Effector memory CD4-positive, alpha-beta T cell (primary cell): ENCODE results near the gene WSCD1.

Experiments
- DNase-seq, 3 donors: peaks; one replicate each; pipeline ENCODE4 v3.0.0-alpha.2; 2020
- H3K27ac ChIP-seq: 2 replicates; pipeline ENCODE4 v1.7.0; 2013; ENCODE audit warnings: mild to moderate bottlenecking, low read length, moderate library complexity; ENCODE audit not compliant: insufficient read depth, poor library complexity, severe bottlenecking
- H3K27me3 ChIP-seq: replicated peaks from 2 replicates; pipeline ENCODE4 v1.7.0; 2013; ENCODE audit warnings: mild to moderate bottlenecking, low read length; ENCODE audit not compliant: insufficient read depth, control insufficient read depth, poor library complexity, severe bottlenecking
- H3K36me3 ChIP-seq: 2 replicates; pipeline ENCODE4 v1.7.0; 2013; ENCODE audit warnings: mild to moderate bottlenecking, low read length, moderate library complexity; ENCODE audit not compliant: control insufficient read depth, insufficient read depth
- H3K4me1 ChIP-seq: 2 replicates; pipeline ENCODE4 v1.7.0; 2013; ENCODE audit warnings: low read length, mild to moderate bottlenecking; ENCODE audit not compliant: control insufficient read depth, insufficient read depth, poor library complexity, severe bottlenecking
- H3K4me3 ChIP-seq: 2 replicates; pipeline ENCODE4 v1.7.0; 2013; ENCODE audit warnings: low read length, low read depth, mild to moderate bottlenecking; ENCODE audit not compliant: insufficient read depth, poor library complexity, severe bottlenecking
- H3K9me3 ChIP-seq: 2 replicates; pipeline ENCODE4 v1.7.0; 2013; ENCODE audit warnings: mild to moderate bottlenecking, low read length, moderate library complexity; ENCODE audit not compliant: control insufficient read depth

WSCD1 gene

DNA sequence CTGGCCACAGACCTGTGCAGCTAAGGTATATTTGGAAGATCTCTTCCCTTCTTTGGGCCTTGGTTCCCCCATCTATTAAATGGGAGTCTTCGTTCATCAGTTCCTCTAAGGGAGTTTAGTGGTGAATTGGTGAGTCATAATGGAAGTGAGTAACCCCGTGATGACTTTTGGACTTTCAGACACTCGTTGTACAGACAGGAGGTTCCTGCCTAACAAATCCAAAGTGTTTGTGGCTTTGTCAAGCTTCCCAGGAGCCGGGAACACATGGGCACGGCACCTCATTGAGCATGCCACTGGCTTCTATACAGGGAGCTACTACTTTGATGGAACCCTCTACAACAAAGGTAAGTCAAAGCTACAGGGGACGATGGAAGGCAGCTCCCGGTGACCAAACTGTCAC is 40.4 kb downstream of the WSCD1 start:
- Histone ChIP-seq H3K36me3 (no peaks in the 10 kb centered on the region), H3K27me3 (no peaks in the 10 kb centered on the region), H3K4me3 (no peak overlapping the region), H3K4me1 (no peaks in the 10 kb centered on the region), H3K9me3 (no peaks in the 10 kb centered on the region), H3K27ac (no peak overlapping the region)
- DNase-seq: no peak

- Histone ChIP-seq H3K4me3 (no peak overlapping the region), H3K36me3 (no peaks in the 10 kb centered on the region), H3K27ac (no peak overlapping the region), H3K4me1 (no peaks in the 10 kb centered on the region), H3K27me3 (no peaks in the 10 kb centered on the region), H3K9me3 (no peaks in the 10 kb centered on the region)
- DNase-seq: no peak
Observed at GRCh38 chr17:6120351-6120750, 50.2 kb downstream of the WSCD1 start.

DNA sequence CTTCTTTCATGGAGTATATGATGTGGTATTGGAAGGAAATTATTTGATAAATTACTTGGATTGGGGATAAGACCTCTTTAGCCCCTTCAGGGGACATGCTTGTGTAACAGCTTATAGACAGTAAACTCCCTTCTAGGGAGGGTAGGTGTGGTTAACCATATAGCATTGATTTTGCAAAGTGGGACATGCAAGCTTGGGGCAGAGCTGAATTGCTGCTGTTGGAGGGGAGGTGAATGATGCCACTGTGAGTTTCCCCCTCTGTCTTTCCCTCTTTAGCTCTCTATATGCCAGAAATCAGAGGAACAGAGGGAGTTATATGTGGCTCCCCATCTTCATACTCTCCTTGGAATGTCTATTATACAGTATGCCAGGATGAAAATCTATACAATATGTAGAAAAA is 54.7 kb downstream of the WSCD1 start:
- Histone ChIP-seq H3K27me3 (no peaks in the 10 kb centered on the region), H3K4me3 (no peak overlapping the region), H3K4me1 (no peaks in the 10 kb centered on the region), H3K36me3 (no peaks in the 10 kb centered on the region), H3K9me3 (no peaks in the 10 kb centered on the region), H3K27ac (no peak overlapping the region)
- DNase-seq: no peak

GRCh38 chr17:6126768-6127167 is 56.6 kb downstream of the WSCD1 start:
- no peaks in the 10 kb centered on the region for H3K9me3 ChIP-seq
- no peak for DNase-seq
- H3K27ac ChIP-seq: no peak overlapping the region
- no peaks in the 10 kb centered on the region for H3K4me1 ChIP-seq
- no peaks in the 10 kb centered on the region for H3K36me3 ChIP-seq
- H3K4me3 ChIP-seq: no peak overlapping the region
- H3K27me3 ChIP-seq: no peaks in the 10 kb centered on the region

DNA sequence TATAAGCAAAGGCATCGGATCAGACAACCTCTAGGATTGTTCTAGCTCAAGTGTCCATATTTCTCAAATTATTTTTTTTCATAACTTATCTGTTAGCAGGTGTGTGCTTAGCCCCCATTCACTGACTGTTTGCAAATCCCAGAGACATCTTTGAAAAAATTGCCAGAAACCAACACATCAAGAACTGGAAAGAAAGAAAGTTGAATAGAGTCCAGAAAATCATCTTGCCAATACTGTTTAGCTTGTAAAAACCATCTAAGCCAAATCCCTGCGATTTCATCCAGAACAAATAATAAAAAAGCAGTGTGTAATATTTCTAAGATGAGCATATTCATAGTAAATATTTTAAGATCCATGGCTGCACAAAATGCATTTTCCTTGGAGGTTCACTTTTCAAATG is 64.5 kb downstream of the WSCD1 start:
- Histone ChIP-seq H3K27ac (no peak overlapping the region), H3K4me3 (no peak overlapping the region), H3K27me3 (no peaks in the 10 kb centered on the region), H3K9me3 (no peaks in the 10 kb centered on the region), H3K4me1 (no peaks in the 10 kb centered on the region), H3K36me3 (no peaks in the 10 kb centered on the region)
- no peak for DNase-seq

DNA sequence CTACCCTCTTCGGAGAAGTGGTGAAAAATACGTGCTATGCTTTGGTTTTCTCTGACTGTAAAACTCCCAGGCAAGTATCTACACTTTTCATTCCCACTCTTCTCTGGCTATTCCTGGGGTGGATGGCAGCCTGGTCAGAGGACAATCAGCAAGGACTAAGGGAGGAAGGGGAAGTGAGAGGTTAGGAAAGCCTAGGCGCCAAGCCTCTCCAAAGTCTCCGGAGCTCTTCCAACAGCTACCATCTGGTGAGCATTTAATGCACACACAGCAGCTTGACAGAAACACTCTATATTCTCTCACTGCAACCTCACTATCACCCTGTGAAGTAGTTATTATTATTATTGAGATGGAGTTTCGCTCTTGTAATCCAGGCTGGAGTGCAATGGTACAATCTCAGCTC is 65.1 kb downstream of the WSCD1 start:
- Histone ChIP-seq H3K9me3 (no peaks in the 10 kb centered on the region), H3K4me3 (no peak overlapping the region), H3K27me3 (no peaks in the 10 kb centered on the region), H3K4me1 (no peaks in the 10 kb centered on the region), H3K36me3 (no peaks in the 10 kb centered on the region), H3K27ac (no peak overlapping the region)
- no peak for DNase-seq

DNA sequence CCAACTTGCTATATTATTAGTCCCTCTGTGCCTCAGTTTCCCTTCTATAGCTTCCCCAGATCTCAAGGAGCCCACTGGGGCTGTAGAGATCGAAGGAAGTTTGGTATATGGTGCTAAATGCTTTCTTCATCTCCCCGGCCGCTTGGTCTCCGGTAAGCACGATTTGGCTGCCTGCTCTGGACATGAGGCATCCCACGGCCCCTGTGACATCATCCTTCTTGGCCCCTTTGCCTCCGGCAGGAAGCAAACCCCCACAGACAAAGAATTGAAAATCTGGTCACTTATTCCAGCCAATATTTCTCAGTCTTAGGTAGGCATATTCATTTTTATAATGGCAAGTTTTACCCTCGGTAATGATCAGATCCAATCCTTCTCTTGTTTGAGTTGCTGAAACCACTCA is 65.8 kb downstream of the WSCD1 start:
- H3K36me3 ChIP-seq: no peaks in the 10 kb centered on the region
- no peak overlapping the region for H3K27ac ChIP-seq
- no peaks in the 10 kb centered on the region for H3K27me3 ChIP-seq
- H3K9me3 ChIP-seq: no peaks in the 10 kb centered on the region
- DNase-seq: no peak
- no peak overlapping the region for H3K4me3 ChIP-seq
- no peaks in the 10 kb centered on the region for H3K4me1 ChIP-seq

GRCh38 chr17:6137716-6138502 is 67.7 kb downstream of the WSCD1 start:
- Histone ChIP-seq H3K4me1 (no peaks in the 10 kb centered on the region), H3K27ac (no peak overlapping the region), H3K27me3 (no peaks in the 10 kb centered on the region), H3K4me3 (no peak overlapping the region), H3K9me3 (no peaks in the 10 kb centered on the region), H3K36me3 (no peaks in the 10 kb centered on the region)
- no peak for DNase-seq

GRCh38 chr17:6138761-6139446 is 68.7 kb downstream of the WSCD1 start:
- Histone ChIP-seq H3K4me3 (no peak overlapping the region), H3K36me3 (no peaks in the 10 kb centered on the region), H3K9me3 (no peaks in the 10 kb centered on the region), H3K27me3 (no peaks in the 10 kb centered on the region), H3K27ac (no peak overlapping the region), H3K4me1 (no peaks in the 10 kb centered on the region)
- DNase-seq: no peak

DNA sequence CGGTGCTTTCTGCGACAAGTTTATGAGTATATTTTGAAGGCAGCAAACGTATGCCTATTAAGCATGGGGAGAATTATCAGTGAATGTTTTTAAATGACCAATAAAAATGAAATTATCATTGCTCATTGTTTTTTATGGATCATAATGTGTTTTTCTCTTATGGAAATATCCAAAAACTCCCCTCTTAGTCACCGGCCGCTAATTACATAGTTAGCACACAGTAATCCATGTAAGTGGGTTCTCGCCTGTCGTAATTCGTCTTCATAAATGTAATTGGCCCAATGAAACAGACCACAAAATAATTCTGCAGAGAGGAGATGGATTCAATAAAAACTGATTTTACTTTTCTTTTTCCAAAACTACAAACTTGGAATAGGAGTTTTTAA is 69.3 kb downstream of the WSCD1 start:
- no peak for DNase-seq
- H3K9me3 ChIP-seq: no peaks in the 10 kb centered on the region
- no peak overlapping the region for H3K27ac ChIP-seq
- no peaks in the 10 kb centered on the region for H3K36me3 ChIP-seq
- H3K4me3 ChIP-seq: no peak overlapping the region
- no peaks in the 10 kb centered on the region for H3K27me3 ChIP-seq
- H3K4me1 ChIP-seq: no peaks in the 10 kb centered on the region
